DOHH2 (cell line): ENCODE measurements around the gene CCKAR.

Source experiments
- CTCF ChIP-seq: fragments of 200-600 bp; sonication (generic); IDR thresholded peaks from one replicate; pipeline ENCODE4 v1.5.1; 2014; ENCODE audit warnings: antibody characterized with exemption, mild to moderate bottlenecking, low read depth, low read length; ENCODE audit not compliant: poor library complexity, severe bottlenecking
- EZH2phosphoT487 ChIP-seq: fragments of 200-600 bp; sonication (generic); IDR thresholded peaks from 2 replicates; pipeline ENCODE4 v1.6.1; 2017; ENCODE audit warnings: borderline replicate concordance, mild to moderate bottlenecking, antibody characterized with exemption, low read length, moderate library complexity, mixed read lengths

GRCh38 chr4:26455571-26455970, 34.7 kb downstream of the CCKAR start:
- no peak for TF ChIP-seq CTCF
- no peak for TF ChIP-seq EZH2phosphoT487
